CD4-positive, alpha-beta T cell treated with Interleukin-15 for 4 hours (primary cell): ENCODE measurements around the gene SOX30.
"Not testable (repeated sequence)": the region's sequence is repeated elsewhere in the genome, so short reads cannot be mapped to it uniquely, and the experiment has no call there.

Source experiments
- DNase-seq: peaks from one replicate; pipeline ENCODE4 v3.0.0-alpha.2; 2020; ENCODE audit warnings: low spot score

The SOX30 gene

DNA sequence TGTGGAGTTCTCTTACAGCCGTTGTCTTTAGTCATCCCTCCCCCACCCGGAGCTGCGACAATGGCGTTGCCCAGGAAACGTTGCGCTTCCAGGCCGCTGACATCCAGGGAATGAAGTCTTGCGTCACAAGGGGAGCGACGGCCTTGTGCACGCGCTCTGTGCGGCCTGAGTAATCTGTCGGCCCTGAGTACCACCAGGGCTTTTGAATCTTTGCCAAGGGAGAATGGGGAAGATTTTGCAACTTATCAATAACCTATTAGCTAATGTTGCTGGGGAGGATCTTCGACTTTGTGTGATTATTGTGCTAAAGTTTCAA, at the start of gene SOX30:
Gene SOX30, minus strand, starts transcription at position 62 of the 316 bp plus-strand sequence. CDS start 360 bp downstream, outside the sequence.
- DNase-seq, result no peak

DNA sequence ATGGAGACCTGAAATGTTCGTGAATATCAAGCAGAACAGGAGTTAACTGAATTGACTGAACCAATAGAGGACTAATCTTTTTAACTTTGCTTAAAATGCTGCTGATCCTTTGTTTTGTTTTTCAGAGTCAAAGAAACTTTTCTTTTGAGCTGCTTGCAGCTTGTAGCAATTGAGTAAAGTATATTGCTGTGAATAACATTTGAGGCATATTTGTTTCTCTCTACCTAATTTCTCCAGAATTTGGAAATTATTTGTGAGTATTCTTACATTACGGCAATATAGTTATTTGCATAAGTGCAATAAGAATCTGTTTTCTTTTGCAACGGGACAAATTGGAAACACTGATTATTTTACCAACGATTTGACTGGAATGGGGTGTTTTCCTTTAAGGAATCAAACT, 46.4 kb upstream of the SOX30 start:
- DNase-seq, result not testable (repeated sequence)

DNA sequence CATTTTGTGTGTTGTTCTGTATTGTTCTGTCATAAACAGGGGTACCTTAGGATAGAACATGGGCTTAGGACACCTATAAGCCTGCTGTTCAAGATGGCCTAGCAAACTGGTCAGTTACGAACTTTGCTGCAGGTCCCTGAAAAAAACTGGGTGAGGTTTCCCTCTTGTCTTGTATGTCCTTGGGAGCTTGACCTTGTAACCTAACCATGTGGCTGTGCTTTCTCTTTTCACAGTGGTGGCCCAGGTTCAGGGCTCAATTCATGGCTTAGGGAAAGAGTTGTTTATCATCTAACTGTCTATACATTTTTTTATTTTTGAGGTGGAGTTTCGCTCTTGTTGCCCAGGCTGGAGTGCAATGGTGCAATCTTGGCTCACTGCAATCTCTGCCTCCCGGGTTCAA, 43.9 kb upstream of the SOX30 start:
- DNase-seq, result not testable (repeated sequence)

- not testable (repeated sequence) for DNase-seq
Measured at GRCh38 chr5:157693816-157694215, 41.6 kb upstream of the SOX30 start.

- DNase-seq, result no peak
Measured at GRCh38 chr5:157690690-157691433, 38.6 kb upstream of the SOX30 start.

DNA sequence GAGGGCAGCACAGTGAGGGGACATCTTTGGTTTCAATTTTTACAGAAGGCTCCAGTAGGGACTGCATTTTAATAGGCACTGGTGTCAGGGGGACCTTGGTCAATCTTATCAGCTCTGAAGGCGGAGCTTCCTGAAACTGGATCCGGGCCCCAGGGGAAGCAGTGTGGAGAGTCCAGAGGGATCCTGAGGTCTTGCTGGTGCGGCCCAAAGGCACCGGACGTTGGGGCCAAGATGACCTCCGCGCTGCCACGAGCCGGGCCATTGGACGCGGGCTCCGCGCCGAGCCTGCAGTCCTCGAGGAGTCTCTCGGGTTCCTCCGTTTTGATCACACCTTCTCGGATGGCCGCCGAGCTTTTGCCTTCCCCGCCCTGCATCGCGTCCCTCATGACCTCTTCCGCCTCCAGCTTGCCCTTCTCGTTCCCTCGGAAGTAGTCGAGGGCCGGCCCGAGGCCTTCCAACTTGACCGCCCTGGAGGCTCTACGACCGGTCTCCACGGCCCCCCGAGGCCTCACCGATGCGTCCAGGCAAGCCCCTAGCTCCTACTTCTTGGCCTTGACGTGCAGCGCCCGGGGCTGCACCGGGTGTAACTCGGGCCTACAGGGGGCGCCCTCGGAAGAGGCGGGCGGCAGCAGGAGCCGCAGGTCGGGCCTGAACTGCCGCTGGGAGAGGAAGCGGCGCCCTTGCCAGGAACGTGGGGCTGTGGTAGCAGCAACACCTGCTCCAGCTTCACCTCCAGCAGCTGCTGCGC, 37.9 kb upstream of the SOX30 start:
- DNase-seq, result peak; percentile 17

DNA sequence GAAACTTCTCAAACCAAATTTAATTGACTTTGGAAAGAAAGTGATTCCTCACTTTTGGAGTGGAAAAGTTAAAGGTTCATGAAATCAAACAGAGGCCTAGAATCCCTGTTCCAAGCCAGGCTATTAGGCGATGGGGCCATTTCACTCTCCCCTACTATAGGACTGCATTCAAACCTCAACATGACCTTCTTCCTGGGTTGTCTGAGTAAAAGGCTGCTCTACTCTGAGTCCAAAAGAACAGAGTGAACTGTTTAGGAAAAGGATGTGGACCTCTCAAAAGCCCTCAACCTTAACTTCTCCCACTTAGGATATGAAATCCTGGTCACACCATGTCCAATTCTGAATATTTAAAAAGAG, 34.9 kb upstream of the SOX30 start:
- DNase-seq, result no peak

DNA sequence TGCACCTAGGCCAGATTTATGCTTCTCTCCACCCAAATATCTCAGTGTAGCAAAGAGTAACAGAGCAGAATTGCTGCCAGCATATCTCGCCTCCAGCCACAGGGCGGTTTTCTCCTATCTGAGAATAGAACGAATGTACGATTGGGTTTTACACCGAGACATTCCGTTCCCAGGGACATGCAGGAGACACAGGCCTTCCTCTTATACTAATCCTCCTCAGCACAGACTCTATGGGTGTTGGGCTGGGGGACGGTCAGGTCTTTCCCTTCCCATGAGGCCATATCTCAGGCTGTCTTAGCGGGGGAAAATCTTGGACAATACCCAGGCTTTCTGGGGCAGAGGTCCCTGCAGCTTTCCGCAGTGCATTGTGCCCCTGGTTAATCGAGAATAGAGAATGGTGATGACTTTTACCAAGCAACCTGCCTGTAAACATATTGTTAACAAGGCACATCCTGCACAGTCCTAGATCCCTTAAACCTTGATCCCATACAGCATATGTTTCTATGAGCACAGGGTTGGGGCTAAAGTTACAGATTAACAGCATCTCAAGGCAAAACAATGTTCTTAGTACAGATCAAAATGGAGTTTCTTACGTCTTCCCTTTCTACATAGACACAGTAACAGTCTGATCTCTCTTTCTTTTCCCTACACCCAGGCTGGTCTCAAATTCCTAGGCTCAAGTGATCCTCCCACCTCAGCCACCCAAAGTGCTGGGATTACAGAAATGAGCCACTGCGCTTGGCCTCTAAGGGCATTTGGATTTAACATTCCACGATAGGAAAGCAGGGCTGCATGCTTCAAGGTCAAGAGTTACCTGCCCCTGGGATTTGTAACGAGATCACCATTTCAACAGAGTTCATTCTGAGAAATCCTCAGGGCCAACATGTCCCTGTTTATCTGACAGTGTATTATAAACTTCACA, 34.3 kb upstream of the SOX30 start:
- not testable (repeated sequence) for DNase-seq

GRCh38 chr5:157682257-157682656, 30.0 kb upstream of the SOX30 start:
- no peak for DNase-seq

DNA sequence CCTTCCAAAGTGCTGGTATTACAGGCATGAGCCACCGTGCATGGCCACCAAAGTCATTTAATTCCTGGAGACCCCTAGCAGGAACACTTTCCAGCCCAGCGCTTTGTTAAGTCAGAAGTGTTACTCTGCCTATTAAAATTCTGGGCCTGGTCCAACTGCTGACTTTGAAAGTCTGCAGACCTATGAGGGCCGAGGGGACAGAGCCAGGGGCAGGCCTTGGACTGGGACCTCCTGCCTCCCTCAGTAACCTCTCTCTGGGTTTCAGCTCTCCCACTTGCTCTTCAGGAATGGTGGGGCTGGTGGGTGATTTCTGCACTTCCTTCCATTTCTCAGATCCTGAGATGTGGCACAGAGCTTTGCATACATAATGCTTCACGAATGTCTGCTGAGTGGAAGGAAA, 28.8 kb upstream of the SOX30 start:
- no peak for DNase-seq

DNA sequence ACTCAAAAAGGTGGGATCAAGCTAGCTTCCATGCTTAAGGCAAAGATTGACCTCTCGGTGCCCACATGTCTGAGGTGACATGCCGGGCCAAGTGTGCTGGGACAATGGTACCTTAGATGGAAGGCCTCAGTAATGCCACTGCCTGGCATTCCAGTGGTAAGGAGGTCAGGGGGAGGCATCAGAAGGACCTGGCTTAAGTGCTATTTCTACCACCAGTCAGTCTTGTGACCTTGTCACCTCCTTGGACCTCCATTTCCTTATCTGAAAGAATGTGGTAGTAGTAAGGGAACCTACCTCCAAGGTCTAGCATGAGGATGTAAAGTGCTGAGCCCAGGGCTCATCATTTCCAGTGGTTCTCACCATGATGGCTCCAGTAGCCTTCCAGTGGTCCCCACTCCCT, 28.0 kb upstream of the SOX30 start:
- DNase-seq, result no peak

DNA sequence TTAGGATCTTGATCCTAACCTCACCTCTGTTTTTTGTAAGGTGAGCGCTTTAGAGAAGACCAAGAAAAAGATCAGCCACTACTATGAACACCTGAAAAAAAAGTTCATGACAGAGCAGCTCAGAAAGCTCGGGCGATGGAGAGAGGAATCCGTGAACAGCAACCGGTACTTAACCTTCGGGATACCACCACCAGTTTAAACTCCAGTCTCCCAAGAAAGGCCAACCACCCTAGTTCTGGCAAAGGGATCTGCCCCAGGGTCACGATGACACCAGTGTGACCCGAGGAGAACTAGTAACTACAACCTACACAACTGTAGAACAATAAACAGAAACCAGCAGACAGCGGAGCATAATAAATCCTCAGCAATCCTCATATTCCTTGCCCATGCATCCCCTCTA, 27.6 kb upstream of the SOX30 start:
- no peak for DNase-seq

DNA sequence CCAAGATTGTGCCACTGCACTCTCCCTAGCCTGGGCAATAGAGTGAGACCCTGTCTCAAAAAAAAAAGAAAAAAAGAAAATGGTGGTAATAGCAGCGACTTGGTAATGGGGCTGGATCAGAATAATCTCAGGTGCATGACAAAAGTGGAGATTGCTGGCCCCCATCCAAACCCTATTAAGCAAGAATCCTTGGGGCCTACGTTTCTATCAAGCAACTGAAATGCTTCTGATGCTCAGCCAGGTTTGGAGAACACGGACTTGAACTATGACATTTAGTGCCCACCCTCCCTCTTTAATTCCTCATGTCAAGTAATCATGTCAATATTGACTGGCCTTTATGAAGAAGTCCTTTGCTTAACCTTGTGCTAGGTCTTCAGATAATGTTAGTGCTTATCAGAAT, 25.7 kb upstream of the SOX30 start:
- DNase-seq, result no peak

GRCh38 chr5:157674351-157674750, 22.1 kb upstream of the SOX30 start:
- DNase-seq, result not testable (repeated sequence)

GRCh38 chr5:157672976-157673375, 20.7 kb upstream of the SOX30 start:
- no peak for DNase-seq

- no peak for DNase-seq
Measured at GRCh38 chr5:157671592-157672330, 19.5 kb upstream of the SOX30 start.

GRCh38 chr5:157670662-157671591, 18.7 kb upstream of the SOX30 start, which contains the start of gene C5orf52:
Gene C5orf52 (plus strand): TSS chr5:157671533. CDS start chr5:157671615, 82 bp downstream.
- DNase-seq, result peak; percentile 8

DNA sequence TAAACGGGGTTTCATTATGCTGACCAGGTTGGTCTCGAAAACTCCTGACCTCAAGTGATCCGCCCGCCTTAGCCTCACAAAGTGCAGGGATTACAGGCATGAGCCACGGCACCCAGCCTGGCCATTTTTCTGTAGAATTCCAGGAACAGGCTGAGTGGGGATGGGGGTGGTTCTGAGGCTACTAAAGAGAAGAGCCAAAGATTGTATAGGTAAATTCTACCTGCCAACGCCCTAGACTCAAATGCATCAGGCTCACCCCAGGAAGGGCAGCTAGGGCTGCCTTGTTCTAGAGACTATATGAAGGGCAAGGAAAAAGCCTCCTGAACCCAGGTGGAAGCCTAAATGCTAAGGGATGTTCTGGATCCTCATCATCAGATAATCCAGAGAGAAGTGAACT, 17.5 kb upstream of the SOX30 start:
- no peak for DNase-seq

DNA sequence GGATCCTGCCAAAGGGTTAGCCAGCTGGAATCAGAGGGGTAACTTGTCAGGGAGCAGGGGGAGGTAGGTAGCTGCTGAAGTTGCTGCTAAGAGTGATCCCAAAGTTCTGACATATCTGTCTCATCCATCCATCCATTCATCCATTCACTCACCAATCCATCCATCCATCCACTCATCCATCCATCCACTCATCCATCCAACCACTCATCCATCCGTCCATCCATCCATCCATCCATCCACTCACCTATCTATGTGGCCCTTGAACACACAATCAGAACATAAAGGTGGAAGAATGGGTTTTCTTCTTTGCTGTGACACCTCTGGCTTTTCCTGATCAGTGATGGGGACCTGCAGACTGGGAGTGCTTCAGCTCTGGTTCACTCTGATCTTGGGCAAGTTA, 16.1 kb upstream of the SOX30 start:
- DNase-seq, result no peak

DNA sequence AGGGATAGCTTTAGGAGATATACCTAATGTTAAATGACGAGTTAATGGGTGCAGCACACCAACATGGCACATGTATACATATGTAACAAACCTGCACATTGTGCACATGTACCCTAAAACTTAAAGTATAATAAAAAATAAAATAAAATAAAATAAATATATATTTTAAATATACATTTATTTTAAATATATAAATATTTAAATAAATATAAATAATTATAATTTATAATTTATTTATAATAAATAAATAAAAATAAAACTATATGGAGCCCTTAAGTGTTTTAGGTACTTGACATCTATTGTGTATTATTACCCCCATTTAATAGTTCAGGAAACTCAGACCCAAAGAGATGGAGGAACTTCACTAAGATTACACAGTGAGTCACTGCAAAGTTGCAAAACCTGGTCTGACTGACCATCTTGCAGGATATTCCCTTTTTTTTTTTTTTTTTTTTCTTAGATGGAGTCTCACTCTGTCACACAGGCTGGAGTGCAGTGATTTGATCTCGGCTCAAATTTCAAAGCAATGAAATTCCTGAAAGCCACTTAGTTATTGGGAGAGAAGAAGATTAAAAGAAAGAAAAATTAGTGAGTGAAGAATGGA, 13.3 kb upstream of the SOX30 start:
- no peak for DNase-seq
